HG02938 (cell line): ENCODE data around the gene DEPP1.

Experiments
- ATAC-seq: cut with Tn5 transposase; IDR thresholded peaks from one replicate; pipeline ENCODE4 v1.9.1; 2021; ENCODE audit warnings: mild to moderate bottlenecking, moderate library complexity; ENCODE audit not compliant: unreplicated experiment

DEPP1 gene

DNA sequence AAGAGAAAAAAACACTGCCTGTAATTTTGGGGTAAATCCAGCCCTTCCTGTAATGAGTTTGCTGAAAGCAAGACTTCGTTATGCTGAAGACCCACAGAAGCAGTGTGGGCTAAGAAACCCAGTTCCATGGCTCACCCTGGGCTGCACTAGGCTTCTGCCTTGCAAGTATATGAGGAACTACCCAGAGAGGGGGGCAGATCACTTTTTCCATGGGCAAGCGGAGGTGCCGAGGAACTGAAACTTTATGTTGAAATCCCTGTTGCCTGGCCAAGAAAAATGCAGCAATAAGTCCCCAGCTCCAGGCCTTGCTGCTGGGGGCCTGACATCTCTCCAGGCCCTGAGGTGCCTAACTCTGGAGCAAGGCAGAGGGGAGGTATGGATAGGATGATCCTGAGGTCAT is 10.5 kb downstream of the DEPP1 start:
- ATAC-seq = no peak

DNA sequence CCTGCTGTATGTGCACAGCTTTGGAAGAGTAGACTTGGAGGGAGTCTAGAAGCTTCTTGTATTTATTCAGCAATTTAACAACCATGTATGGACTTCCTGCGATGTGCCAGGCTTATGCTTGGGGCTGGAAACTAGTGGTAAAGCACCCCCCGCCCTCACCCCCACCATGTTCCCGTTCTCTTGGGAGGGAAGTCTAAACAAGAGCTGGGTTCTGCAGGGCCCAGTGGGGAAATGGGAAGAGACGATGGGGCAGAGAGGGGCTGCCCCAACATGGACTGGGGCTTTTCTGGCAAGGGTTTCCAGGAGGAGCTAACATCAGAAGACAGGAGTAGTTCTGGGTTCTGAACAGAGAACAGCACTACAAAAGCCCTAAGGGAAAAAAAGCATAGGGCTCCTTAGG is 11.0 kb downstream of the DEPP1 start:
- no peak for ATAC-seq

DNA sequence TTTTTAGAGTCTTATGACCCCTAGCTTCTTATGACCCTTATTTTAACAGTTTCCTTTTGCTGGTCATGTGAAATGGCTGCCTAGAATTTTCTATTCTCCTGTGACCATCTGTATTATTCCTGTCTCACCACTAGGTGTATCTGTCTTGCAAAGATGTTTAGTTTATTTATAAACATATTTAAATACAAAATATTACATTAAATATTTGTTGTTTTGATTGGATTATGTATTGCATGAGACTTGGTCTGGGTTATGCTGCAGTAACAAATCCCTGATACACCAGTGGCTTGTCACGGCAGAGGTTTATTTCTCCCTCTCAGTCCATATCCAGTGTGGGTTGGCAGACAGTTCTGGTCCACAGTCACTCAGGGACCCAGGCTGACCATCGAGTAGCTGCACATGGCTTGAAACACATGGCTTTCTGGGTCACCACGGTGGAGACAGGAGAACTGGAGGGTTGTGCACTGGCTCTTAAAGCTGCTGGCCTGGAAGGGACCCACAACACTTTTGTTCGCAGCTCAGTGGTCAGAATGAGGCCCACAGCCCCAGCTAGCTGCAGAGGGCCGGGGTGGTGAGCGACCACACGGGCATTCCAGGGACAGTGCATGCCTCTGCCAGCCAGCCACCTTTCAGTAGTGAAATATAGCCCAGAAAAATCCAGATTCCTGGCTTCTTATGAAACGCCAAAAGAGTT is 11.6 kb downstream of the DEPP1 start:
- ATAC-seq = no peak

DNA sequence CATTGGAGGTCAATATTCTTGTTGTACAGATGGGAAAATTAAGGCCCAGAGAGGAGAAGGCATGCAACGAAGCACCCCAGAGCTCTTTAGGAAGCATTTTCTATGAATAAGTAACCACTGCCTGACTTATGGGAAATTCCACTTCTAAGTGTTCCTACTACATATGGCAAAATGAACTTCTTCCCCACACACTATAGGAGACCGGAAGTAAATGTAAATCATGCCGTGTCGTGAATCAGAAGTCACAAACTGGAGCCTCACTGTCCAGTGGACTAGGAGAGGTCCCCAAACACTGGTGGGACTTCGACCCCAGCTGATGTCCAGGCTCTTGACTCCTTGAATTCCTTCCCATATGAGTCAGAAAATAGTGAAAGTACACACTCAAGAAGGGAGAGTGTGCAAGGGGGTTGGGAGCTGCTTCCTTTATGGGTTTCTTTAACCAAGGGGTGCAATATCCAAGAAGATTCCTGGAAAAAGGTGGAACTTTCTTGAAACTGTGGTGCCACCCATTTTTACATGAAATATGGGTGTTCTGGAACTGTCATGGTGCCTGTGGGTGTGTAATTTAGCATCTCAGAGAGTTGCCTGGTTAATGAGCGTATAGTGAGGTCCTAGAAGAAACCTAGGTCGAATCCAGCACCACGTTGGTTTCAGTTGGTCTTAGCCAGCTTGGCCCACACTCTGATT is 12.3 kb downstream of the DEPP1 start:
- ATAC-seq = peak; percentile 23

DNA sequence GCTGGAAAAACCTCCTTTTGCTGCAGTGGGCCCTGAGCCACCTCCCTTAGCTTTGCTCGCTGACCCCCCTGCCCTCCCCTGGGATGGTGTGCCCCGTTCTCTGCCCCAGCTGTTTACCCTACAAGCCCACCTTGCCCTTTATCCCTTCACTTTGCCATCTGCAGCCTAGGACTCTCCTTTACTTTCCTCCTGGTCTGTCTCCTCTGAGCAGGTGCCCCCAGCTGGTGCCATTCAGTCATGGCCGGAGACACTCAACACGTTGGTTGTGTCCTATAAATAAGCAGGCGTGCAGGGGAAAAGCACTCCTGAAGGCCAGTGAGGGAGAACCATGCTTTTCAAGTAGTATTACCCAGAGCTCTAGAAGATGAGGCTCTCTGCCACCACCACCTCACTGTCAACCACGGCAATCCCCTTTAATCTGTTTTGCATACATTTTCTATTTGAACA is 12.9 kb downstream of the DEPP1 start:
- peak; percentile 25 for ATAC-seq

DNA sequence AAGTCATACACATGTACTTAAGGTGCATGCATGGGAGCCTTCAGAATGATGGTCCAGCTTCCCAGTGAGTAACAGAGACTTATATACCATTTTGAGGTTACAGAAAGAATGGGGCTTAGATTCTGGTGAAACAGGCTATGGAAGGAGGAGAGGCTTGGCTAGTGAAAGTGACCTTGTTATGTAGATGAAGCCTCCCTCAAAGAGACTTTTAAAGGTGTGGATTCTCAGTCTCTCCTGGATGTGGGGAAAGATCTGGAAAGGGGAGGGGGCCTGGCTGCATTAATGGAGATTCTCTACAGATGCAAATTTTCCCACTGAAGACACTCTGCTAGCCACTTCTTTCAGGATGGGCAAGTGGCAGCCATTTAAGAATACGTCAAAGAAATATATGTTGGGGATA is 13.5 kb downstream of the DEPP1 start:
- no peak for ATAC-seq

DNA sequence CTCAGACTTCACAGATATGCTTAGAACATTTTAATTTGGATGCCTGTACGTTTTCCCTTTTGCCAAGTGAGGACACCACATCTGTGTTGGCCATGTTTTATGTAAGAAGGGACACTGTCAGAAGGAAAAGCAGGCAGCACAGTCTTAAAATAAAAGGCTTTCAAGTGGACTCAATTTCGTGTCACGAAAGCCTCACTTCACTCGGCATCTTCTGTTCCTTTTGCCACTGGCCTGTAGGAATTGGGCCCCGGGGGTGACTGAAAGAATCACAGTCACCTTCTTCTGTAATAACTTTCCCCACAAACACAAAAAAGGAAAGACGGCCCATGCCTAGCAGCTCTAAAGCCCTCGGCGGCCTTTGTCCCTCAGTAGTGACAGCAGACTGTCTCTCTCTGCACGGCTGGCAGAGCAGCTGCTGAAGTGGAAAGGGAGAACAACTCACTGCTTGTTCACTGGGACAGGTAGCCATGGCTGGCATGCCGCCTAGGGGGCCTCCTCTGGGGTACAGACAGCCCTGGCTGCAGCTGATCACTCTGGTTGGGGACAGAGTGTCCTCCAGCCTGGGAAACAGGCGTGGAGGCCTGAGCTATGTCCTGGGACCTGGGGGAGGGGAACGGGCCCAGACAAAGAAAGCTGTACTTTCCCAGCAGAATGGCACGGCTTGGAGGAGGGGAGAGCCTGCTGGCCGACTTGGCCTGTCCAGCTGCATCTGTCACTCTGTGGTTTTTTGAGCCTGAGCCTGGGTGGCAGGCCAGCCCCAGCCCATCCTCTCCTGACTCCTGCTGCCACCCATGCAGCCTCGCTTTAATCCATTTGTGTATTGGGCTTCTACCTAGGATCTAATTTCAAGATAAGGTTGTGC is 14.6 kb downstream of the DEPP1 start:
- no peak for ATAC-seq

DNA sequence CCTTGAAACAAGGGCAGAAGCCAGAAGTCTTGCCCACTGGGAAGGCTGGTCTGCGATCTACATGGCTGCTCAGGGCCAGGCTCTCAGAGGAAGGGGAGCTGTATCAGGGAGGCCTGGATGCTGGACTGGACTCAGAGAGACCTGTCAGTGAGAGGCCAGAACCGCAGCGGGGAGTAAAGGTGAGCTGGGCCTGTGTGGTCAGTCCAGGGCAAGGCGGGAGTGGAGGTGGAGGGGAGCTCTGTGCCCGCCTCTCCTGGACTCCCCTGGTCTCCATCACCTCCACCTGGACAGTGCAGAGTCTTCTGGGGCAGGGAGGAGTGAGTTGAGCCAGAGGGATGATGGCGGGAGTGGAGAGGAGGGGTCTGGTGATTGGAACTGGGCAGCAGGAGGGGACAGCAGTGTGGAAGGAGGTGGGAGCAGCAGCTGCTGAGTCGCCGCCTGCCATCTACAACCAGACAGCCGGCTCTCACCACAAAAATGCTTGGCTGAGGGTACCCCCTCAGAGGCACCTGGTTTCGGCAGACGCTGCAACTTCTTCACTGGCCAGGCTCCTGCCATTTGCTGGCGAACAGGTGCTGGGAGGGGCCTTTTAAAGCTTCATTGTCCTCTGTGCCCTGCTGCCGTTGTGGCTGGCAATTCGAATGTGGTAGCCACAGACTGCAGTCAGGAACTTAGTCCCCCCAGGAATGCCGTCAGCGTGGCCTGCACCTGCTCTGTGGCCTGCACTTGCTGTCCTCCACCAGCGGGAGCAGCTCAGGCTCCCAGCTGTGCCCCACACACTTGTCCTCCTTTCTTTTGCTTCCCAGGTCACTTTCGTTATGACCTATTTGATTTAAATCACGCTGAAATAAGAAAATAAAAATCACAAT is 15.5 kb downstream of the DEPP1 start:
- ATAC-seq = no peak

DNA sequence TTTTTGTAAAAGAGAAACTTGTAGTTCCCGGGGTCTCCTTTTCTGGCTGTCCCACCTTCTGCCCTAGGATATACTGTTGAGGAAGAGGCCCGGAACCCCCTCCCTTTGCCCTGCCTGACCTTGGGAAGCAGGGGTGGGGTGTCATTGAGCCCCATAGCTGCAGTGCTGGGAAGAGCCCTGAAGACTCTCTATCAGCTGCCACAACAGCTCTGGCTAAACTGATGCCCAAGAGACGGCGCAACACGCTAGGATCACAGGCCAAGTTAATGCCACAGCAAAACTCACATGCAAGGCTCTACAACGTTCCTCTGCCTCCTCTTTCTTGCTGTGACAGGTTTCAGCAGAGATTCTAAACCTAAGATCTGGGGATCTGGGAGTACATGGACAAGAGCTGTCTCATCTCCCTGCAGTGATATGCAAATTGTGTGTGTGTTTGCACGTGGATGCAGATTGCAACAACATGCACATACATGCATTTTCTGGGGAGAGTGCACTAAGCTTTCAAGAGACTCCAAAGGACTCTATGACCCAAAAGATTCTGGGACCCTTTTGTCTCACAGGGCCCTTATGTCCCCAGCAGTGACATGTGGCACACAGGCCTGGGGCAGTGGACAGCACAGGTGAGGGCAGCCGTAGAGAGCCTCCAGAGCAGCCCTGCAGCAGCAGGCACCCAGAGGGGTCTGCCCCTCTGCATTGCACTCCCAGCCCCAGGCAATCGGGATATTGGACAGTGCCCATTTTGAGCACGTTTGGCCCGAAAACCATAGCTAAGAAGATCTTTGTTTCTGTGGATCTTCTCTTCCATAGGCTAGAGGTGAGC is 16.5 kb downstream of the DEPP1 start:
- no peak for ATAC-seq

DNA sequence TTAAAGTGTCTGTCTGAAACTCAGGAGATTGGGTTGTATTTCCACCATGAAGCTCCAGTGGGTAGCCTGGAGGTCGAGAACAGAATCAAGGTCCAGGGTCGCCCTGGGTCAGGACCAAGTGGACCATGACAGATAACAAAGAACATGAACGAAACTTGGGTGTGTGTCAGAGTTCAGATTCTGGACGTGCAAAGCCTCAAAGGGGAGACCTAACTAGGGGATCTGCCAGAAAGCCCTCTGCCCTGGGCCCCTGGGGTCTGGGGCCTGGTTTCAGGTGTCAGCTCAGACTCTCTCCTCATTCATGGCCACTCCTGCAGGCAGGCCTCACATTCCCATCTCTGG is 17.4 kb downstream of the DEPP1 start:
- ATAC-seq = no peak

DNA sequence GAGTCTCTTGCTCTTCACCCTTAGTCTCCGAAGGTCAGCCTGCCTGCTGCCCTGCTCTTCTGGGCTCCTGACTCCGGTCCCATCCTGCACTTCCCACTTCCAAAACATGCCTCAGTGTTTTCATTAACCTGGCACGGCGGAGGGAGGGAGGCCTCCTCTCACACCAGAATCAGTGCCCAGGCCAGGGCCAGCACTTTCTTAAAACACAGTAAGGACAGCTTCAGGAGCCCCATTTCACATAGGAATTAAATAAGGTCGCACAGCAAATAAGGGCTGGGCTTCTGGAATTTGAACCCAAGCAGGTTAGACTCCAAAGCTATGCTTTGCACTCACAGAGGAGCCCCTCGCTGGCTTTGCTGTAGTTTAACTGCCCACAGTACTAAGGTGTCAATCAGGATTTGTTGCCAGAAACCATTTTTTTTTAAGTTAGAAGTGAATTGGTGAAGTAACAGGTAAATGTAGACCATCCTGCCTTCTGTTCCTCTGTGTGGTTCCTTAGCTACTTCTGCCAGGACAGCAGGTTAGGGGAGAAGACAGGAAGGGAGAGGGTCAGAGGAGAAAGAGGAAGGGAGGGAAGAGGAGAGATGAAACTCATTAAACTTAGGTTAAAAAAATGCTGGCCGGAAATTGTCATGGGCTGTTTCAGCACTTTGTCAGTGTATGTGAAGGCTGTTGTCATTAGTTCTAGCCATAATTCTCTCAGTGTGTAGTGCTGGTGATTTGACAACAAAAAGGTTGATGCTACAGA is 18.0 kb downstream of the DEPP1 start:
- ATAC-seq = no peak

DNA sequence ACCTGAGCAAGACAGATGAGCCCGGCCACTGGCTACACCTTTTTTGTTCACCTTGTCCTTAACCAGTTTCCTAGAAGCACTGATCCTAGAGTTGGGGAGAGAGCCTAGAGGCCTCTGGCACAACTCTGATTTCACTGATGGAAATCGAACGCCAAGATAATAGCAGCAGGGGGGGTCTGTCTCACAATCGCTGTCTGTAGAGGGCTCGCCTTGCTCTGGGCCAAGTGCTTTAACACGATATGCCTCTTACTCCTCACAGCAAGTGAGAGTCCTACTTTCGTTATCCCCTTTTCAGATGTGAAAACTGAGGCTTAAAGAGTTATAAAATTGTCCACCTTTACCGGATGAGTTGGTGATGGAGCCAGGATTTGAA is 18.5 kb downstream of the DEPP1 start:
- ATAC-seq = no peak

DNA sequence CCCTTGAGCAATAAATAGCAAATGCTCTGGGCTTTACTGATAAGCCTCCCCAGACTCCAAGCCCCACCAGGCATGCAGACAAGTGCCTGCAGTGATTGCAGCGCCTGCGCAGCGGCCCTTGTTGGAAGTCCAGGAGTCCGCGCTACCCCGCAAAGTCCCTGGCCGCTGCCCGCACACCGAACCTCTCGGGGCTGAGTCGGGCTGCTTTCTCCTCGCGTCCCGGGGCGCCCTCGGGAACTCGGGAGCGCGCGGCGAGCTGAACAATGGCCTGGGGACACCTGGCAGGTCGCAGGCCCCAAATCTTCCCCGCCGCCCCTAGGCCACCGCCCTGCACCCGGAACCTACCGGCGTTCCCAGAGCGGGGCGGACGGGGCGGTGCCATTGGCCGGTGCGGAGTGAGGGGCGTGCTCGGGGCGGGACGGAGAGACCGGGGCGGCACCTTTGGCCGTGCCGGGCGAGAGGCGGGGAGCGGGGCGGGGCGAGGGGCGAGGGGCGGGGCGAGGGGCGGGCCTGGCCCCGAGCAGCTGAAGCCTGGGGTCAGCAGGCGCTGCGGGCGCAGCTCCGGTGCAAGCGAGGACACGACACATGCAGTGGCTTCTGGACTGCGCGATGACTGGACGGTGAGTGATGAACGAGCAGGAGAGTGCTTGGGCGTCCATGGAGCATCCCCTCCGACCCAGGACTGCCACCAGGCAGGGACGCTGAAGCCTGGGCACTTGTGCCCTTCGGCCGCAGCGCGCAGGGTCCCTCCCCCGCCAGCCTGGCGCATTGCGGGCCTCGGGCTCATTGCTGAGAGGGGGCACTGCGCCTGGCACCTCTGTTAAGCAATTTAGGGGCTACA is 19.1 kb downstream of the DEPP1 start, which contains the start of gene RASSF4:
RASSF4 (plus strand) TSS at position 556 of the 841 bp plus-strand sequence. CDS start 10,401 bp downstream, outside the sequence.
- ATAC-seq = peak; percentile 92

DNA sequence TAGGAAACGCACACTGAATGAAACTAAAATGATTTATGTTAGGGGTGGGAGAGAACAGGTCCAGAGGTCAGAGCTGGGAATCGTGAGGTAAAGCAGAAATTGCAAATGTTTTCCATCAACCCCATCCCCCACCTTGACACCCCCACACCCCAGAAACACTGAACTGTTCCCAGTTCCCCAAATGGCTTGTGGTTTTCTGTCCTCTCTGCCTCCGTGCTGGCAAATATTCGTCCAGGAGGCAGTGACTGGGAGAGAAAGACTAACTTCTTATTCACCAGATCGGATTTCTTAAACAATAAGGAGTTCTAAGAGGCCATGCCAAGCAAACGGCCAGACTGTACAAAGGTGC is 19.7 kb downstream of the DEPP1 start:
- no peak for ATAC-seq

DNA sequence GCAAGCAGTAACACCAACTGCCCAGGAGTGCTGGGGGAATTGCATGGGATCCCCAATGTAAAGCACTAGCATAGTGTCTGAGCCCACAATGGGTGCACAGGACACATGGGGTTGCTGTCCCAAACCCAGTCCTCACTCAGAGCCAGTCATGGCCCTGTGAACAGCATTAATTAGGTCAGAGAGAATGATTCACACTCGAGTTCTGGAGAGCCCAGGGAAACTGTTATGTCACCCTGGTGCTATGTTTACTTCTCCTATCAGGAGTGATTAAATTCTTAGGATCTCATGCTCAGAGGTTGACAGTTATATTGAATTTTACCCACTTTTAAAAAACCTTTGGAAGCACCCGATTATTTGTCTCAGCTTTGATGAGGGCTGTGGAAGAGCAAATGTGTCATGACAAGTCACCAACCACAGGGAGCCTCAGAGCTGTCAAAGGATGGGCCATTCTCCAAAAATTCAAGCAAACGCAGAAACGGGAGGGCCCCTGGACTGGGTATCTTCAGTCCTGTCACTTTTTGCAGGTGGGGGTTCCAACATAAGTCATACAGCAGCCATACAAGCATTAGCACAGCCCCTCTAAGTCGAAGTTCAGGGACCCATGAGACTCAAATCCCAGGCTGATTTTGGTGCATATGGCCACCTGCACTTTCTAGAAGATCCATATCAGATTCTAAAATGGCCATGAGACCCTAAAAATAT is 20.3 kb downstream of the DEPP1 start:
- no peak for ATAC-seq

DNA sequence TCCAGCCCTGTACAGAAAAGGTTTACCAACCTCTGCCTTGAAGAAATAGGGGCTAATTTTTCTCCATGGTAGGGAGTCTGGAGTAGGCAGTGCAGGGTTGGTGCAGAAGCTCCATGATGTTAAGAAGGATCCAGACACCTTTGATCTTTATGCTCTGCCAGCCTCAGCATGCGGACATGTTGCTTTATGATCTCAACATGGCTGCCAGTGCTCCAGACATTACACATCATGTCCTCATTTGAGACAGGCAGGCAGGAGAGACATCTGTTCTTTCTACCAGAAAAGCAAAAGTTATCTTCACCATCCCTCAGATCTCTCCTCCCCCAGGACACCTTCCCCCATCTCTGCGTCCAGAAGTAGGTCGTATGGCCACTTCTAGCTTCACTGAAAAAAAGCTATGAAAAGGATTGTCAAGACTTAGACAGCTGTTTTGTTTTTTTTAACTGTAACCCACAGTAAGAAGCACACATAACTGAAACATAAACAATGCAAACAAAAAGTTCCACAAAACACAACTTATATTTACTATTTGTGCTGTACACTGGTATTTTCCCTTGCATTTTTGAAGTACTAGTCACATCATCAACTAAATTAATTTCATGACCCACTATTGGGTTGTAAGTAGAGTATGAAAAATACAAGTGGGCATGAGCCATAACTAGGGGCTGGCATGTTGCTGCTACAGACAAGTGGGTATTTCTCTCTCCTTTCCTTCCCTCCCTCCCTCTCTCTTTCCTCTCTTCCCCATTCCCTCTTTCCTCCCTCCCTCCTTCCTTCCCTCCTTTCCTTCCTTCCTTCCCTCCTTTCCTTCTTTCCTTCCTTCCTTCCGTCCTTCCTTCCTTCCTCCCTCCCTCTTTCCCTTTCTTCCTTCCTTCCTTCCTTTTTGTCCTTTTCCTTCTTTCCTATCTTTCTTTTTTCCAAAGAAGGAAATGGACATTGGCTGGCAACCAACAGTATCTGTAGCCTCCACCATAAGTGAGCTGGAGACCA is 21.6 kb downstream of the DEPP1 start:
- ATAC-seq = no peak

DNA sequence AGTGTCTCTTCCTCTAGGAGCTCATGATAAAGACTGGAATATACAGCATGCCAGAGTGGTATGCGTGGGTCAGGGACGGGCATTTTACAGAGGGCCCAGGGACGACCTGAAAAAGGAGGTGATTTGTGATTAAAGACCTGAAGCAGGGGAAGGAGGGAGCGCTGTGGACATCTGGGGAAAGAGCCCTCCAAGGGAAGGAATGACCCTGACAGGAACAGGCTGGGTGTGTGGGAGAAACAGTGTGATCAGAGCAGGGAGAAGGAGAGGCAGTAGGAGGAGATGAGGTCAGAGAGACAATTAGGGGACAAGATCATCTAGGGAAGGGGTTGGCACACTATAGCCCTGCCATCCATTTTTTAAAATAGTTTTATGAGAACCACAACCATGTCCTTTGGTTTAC is 22.4 kb downstream of the DEPP1 start:
- no peak for ATAC-seq
